ENCODE measurements around the gene IMPACT.

IMPACT gene

GRCh38 chr18:24429188-24429587 is 2.7 kb downstream of the IMPACT start:
- H3K4me3 ChIP-seq: no peak overlapping the region
- no peak overlapping the region for H3K9ac ChIP-seq (ENCODE audit: insufficient read length)
- TF ChIP-seq EZH2 (IDR thresholded peaks at IDR 0.05): no peak
- no peak for TF ChIP-seq FOXP2 (optimal IDR thresholded peaks at IDR 0.05; ENCODE audit: control extremely low read depth, extremely low read length, insufficient read depth)
- no peak for DNase-seq (ENCODE audit: low read depth, low spot score)
- no peaks in the 10 kb centered on the region for H3K9me3 ChIP-seq (ENCODE audit: low read depth, low read length)
- H3K36me3 ChIP-seq (ENCODE audit: insufficient read depth, low read length): peaks cover 17% of the 10 kb centered on the region; the same call in 1 of the 2 replicates
- no peak overlapping the region for H3K27ac ChIP-seq

- H3K9ac ChIP-seq (ENCODE audit: insufficient read length): no peak overlapping the region
- H3K9me3 ChIP-seq (ENCODE audit: low read depth, low read length): no peaks in the 10 kb centered on the region
- TF ChIP-seq POLR2AphosphoS5 (IDR thresholded peaks at IDR 0.05; ENCODE audit: borderline replicate concordance, low read depth, low read length) (no peak), FOXP2 (optimal IDR thresholded peaks at IDR 0.05; ENCODE audit: control extremely low read depth, extremely low read length, insufficient read depth) (no peak), EZH2 (IDR thresholded peaks at IDR 0.05) (no peak)
- no peak for DNase-seq (ENCODE audit: low read depth, low spot score)
- H3K27ac ChIP-seq: no peak overlapping the region
- peaks cover 28% of the 10 kb centered on the region; the same call in 1 of the 2 replicates for H3K36me3 ChIP-seq (ENCODE audit: insufficient read depth, low read length)
- no peak overlapping the region for H3K4me3 ChIP-seq
Observed at GRCh38 chr18:24432618-24433017, 6.1 kb downstream of the IMPACT start.

- Histone ChIP-seq H3K4me3 (no peak overlapping the region), H3K9ac (ENCODE audit: insufficient read length) (no peak overlapping the region), H3K9me3 (ENCODE audit: low read depth, low read length) (no peaks in the 10 kb centered on the region), H3K36me3 (ENCODE audit: insufficient read depth, low read length) (peaks cover 49% of the 10 kb centered on the region), H3K27ac (no peak overlapping the region)
- TF ChIP-seq EZH2 (IDR thresholded peaks at IDR 0.05) (no peak), FOXP2 (optimal IDR thresholded peaks at IDR 0.05; ENCODE audit: control extremely low read depth, extremely low read length, insufficient read depth) (no peak), POLR2AphosphoS5 (IDR thresholded peaks at IDR 0.05; ENCODE audit: borderline replicate concordance, low read depth, low read length) (no peak)
- no peak for DNase-seq (ENCODE audit: low read depth, low spot score)
Observed at GRCh38 chr18:24436939-24437338, 10.5 kb downstream of the IMPACT start.

- Histone ChIP-seq H3K27ac (no peak overlapping the region), H3K4me3 (no peak overlapping the region), H3K9ac (ENCODE audit: insufficient read length) (no peak overlapping the region), H3K9me3 (ENCODE audit: low read depth, low read length) (no peaks in the 10 kb centered on the region), H3K36me3 (ENCODE audit: insufficient read depth, low read length) (peaks cover 71% of the 10 kb centered on the region)
- no peak for DNase-seq (ENCODE audit: low read depth, low spot score)
- TF ChIP-seq EZH2 (IDR thresholded peaks at IDR 0.05): no peak
- no peak for TF ChIP-seq POLR2AphosphoS5 (IDR thresholded peaks at IDR 0.05; ENCODE audit: borderline replicate concordance, low read depth, low read length)
- TF ChIP-seq FOXP2 (optimal IDR thresholded peaks at IDR 0.05; ENCODE audit: control extremely low read depth, extremely low read length, insufficient read depth): no peak
Observed at GRCh38 chr18:24443870-24444269, 17.4 kb downstream of the IMPACT start.

GRCh38 chr18:24446453-24446852 is 20.0 kb downstream of the IMPACT start:
- Histone ChIP-seq H3K36me3 (ENCODE audit: insufficient read depth, low read length) (peaks cover 80% of the 10 kb centered on the region), H3K27ac (no peak overlapping the region)

GRCh38 chr18:24446953-24447538 is 20.6 kb downstream of the IMPACT start:
- Histone ChIP-seq H3K36me3 (ENCODE audit: insufficient read depth, low read length) (peaks cover 79% of the 10 kb centered on the region), H3K9me3 (ENCODE audit: low read depth, low read length) (no peaks in the 10 kb centered on the region), H3K27ac (no peak overlapping the region), H3K4me3 (no peak overlapping the region), H3K9ac (ENCODE audit: insufficient read length) (no peak overlapping the region)
- no peak for DNase-seq (ENCODE audit: low read depth, low spot score)
- TF ChIP-seq FOXP2 (optimal IDR thresholded peaks at IDR 0.05; ENCODE audit: control extremely low read depth, extremely low read length, insufficient read depth) (no peak), POLR2AphosphoS5 (IDR thresholded peaks at IDR 0.05; ENCODE audit: borderline replicate concordance, low read depth, low read length) (no peak), EZH2 (IDR thresholded peaks at IDR 0.05) (no peak)

More at GRCh38 chr18:24446453-24446852, 20.0 kb downstream of the IMPACT start:
- Histone ChIP-seq H3K4me3 (no peak overlapping the region), H3K9me3 (ENCODE audit: low read depth, low read length) (no peaks in the 10 kb centered on the region), H3K9ac (ENCODE audit: insufficient read length) (no peak overlapping the region)
- DNase-seq (ENCODE audit: low read depth, low spot score): no peak
- TF ChIP-seq POLR2AphosphoS5 (IDR thresholded peaks at IDR 0.05; ENCODE audit: borderline replicate concordance, low read depth, low read length) (no peak), EZH2 (IDR thresholded peaks at IDR 0.05) (no peak), FOXP2 (optimal IDR thresholded peaks at IDR 0.05; ENCODE audit: control extremely low read depth, extremely low read length, insufficient read depth) (no peak)

- no peak for DNase-seq (ENCODE audit: low read depth, low spot score)
- H3K36me3 ChIP-seq (ENCODE audit: insufficient read depth, low read length): peaks cover 72% of the 10 kb centered on the region
Observed at GRCh38 chr18:24447961-24448360, 21.5 kb downstream of the IMPACT start.

GRCh38 chr18:24456549-24456948 is 30.1 kb downstream of the IMPACT start:
- DNase-seq (ENCODE audit: low read depth, low spot score): no peak
- no peaks in the 10 kb centered on the region for H3K9me3 ChIP-seq (ENCODE audit: low read depth, low read length)
- H3K27ac ChIP-seq: no peak overlapping the region
- H3K9ac ChIP-seq (ENCODE audit: insufficient read length): no peak overlapping the region
- no peak overlapping the region for H3K4me3 ChIP-seq
- H3K36me3 ChIP-seq (ENCODE audit: insufficient read depth, low read length): peaks cover 4% of the 10 kb centered on the region; the same call in 1 of the 2 replicates
- TF ChIP-seq EZH2 (IDR thresholded peaks at IDR 0.05): no peak
- no peak for TF ChIP-seq POLR2AphosphoS5 (IDR thresholded peaks at IDR 0.05; ENCODE audit: borderline replicate concordance, low read depth, low read length)
- TF ChIP-seq FOXP2 (optimal IDR thresholded peaks at IDR 0.05; ENCODE audit: control extremely low read depth, extremely low read length, insufficient read depth): no peak

More at GRCh38 chr18:24447961-24448360, 21.5 kb downstream of the IMPACT start:
- TF ChIP-seq FOXP2 (optimal IDR thresholded peaks at IDR 0.05; ENCODE audit: control extremely low read depth, extremely low read length, insufficient read depth): no peak
- TF ChIP-seq POLR2AphosphoS5 (IDR thresholded peaks at IDR 0.05; ENCODE audit: borderline replicate concordance, low read depth, low read length): no peak
- TF ChIP-seq EZH2 (IDR thresholded peaks at IDR 0.05): no peak
- Histone ChIP-seq H3K9ac (ENCODE audit: insufficient read length) (no peak overlapping the region), H3K4me3 (no peak overlapping the region), H3K9me3 (ENCODE audit: low read depth, low read length) (no peaks in the 10 kb centered on the region), H3K27ac (no peak overlapping the region)

GRCh38 chr18:24459772-24460171 is 33.3 kb downstream of the IMPACT start:
- TF ChIP-seq POLR2AphosphoS5 (IDR thresholded peaks at IDR 0.05; ENCODE audit: borderline replicate concordance, low read depth, low read length) (no peak), FOXP2 (optimal IDR thresholded peaks at IDR 0.05; ENCODE audit: control extremely low read depth, extremely low read length, insufficient read depth) (no peak), EZH2 (IDR thresholded peaks at IDR 0.05) (no peak)
- DNase-seq (ENCODE audit: low read depth, low spot score): no peak
- Histone ChIP-seq H3K4me3 (no peak overlapping the region), H3K27ac (no peak overlapping the region), H3K36me3 (ENCODE audit: insufficient read depth, low read length) (no peaks in the 10 kb centered on the region; the same call in 1 of the 2 replicates), H3K9ac (ENCODE audit: insufficient read length) (no peak overlapping the region), H3K9me3 (ENCODE audit: low read depth, low read length) (no peaks in the 10 kb centered on the region)
